Activated B cell treated with CpG ODN at 0.5 μM for 24 hours (primary cell): Measurements from ENCODE around the gene UPK3BL2. TPM values are rescaled to one million over a fixed set of nuclear protein-coding genes. Genes with fewer than 3 reads are reported as not detected.
"Not testable (repeated sequence)": the region's sequence is repeated elsewhere in the genome, so short reads cannot be mapped to it uniquely, and the experiment has no call there.

Experiments used
- ATAC-seq: fragments of 200-7000 bp; cut with Tn5 transposase; one replicate; pipeline ENCODE4 v1.10.0; 2021; ENCODE audit warnings: low read depth, mild to moderate bottlenecking, moderate library complexity
- CTCF ChIA-PET: fragments of 350-600 bp; sonication (Branson Sonifier 250); formaldehyde crosslinking; loops from one replicate; lab custom pipeline; 2021; ENCODE audit warnings: antibody characterized with exemption; lab: Charles Lee
- POLR2A ChIA-PET: fragments of 350-600 bp; sonication (Branson Sonifier 250); formaldehyde crosslinking; loops from one replicate; lab custom pipeline; 2021; ENCODE audit warnings: antibody characterized with exemption; lab: Charles Lee
- DNase-seq: peaks from one replicate; pipeline ENCODE4 v3.0.0; 2022
- H3K27ac Mint-ChIP-seq: one replicate; pipeline ENCODE4 v1.8.0; 2020; ENCODE audit warnings: mixed read lengths
- H3K27me3 Mint-ChIP-seq: one replicate; pipeline ENCODE4 v1.8.0; 2021; ENCODE audit warnings: mixed read lengths
- H3K36me3 Mint-ChIP-seq: one replicate; pipeline ENCODE4 v1.8.0; 2021; ENCODE audit warnings: low read depth, mixed read lengths
- H3K4me1 Mint-ChIP-seq: one replicate; pipeline ENCODE4 v1.8.0; 2021; ENCODE audit warnings: mixed read lengths
- H3K4me3 Mint-ChIP-seq: one replicate; pipeline ENCODE4 v1.8.0; 2020; ENCODE audit warnings: mild to moderate bottlenecking, mixed read lengths
- H3K9me3 Mint-ChIP-seq: one replicate; pipeline ENCODE4 v1.8.0; 2020; ENCODE audit warnings: mixed read lengths
- intact Hi-C: fragments of 100-400 bp; cut with micrococcal nuclease; formaldehyde crosslinking; loops from one replicate; pipeline ENCODE4 v1.15.1; 2024
- total RNA-seq: library from RNA; stranded (reverse); gene quantifications from 2 replicates; pipeline ENCODE4 v1.2.3, GENCODE V29; 2022

The UPK3BL2 gene
- total RNA-seq, 1 donor from 2014 or later: 45.3 TPM

DNA sequence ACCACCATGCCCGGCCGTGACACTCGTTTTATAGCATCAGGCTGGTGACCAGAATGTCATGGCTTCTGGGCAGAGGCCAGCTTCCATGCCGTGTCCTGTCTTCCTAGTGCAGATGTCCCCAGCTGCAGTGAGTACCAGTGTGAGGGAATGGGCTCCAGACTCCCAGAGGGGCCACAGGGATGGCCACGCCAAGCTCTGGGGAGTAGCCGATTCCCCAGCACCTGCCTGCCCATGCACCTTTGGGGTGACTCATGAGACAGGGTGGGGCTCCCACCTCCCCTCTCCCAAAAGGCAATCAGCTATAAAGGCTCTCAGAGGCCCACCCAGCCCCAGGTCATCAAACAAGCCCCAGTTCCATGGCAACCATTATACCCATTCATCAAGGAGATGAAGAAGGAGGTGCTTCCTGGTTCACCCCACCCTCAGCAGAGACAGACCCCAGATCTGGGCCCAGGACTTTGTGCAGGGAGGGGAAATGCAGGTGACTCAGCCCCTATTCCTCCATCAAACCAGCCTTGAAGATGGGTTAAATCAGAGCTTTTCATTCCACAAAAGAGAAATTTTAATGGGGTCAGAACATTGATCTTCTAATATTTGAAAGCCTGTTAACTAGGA lies 7.4 kb upstream of the UPK3BL2 start, which contains the start of gene SPDYE2:
SPDYE2 (plus strand) TSS at position 419 of the 615 bp plus-strand sequence. CDS start 2,030 bp downstream, outside the sequence.
- ATAC-seq, H3K9me3 Mint-ChIP-seq, POLR2A ChIA-PET, intact Hi-C loops, H3K4me3 Mint-ChIP-seq, H3K4me1 Mint-ChIP-seq, H3K27ac Mint-ChIP-seq, CTCF ChIA-PET, H3K27me3 Mint-ChIP-seq, DNase-seq, H3K36me3 Mint-ChIP-seq: not testable (repeated sequence)

DNA sequence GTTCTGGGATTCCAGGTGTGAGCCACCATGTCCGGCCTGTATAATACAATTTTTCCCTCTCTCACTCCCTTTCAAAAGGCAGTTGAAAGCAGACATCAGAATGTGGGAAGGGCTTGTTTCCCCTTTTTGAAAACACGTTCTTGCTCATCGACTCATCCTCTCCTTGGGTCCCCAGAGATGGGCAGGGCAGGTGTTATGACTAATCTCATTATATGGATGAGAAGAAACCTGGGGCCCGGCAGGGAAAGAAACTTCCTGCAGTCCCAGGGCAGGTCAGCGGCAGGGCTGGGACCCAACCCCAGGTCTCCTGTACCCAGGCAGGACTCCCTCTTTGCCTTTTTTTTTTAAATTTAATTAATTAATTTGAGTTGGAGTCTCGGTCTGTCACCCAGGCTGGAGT lies 2.9 kb upstream of the UPK3BL2 start:
- POLR2A ChIA-PET, H3K27ac Mint-ChIP-seq, H3K27me3 Mint-ChIP-seq, DNase-seq, H3K9me3 Mint-ChIP-seq, H3K4me1 Mint-ChIP-seq, H3K36me3 Mint-ChIP-seq, CTCF ChIA-PET, intact Hi-C loops, H3K4me3 Mint-ChIP-seq: not testable (repeated sequence)
- peak; percentile 96 for ATAC-seq

DNA sequence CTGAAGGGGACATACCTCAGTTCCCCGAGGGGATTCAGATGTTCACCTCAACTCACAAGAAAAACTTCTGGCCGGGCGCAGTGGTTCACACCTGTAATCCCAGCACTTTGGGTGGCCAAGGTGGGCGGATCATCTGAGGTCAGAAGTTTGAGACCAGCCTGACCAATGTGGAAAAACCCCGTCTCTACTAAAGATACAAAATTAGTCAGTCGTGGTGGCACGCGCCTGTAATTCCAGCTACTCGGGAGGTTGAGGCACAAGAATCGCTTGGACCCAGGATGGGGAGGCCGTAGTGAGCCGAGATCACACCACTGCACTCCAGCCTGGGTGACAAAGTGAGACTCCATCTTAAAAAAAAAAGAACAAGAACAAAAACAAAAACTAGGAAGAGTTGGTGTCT lies 1.8 kb upstream of the UPK3BL2 start:
- CTCF ChIA-PET, H3K4me3 Mint-ChIP-seq, ATAC-seq, H3K4me1 Mint-ChIP-seq, H3K27ac Mint-ChIP-seq, intact Hi-C loops, DNase-seq, H3K36me3 Mint-ChIP-seq, H3K9me3 Mint-ChIP-seq, H3K27me3 Mint-ChIP-seq, POLR2A ChIA-PET: not testable (repeated sequence)

DNA sequence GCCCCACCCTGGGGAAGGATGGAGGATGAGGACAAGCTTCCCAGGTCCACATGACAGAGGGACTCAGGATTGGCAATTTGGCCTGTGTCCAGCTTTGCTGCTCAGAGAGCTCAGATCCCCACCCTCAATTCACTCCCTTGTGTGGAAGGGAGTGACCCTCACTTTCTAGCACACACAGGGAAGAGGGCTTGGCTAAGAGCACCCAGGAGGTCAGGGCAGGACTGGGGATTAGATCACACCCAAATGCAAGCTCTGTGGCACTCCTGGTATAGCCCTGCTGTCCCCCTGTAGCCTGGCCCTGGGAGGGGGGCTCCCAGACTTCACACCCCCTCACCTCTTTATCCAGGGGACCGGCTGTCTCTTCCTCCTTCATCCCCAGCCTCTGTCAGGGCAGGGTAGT lies 876 bp upstream of the UPK3BL2 start:
- H3K9me3 Mint-ChIP-seq, H3K36me3 Mint-ChIP-seq, CTCF ChIA-PET, H3K27ac Mint-ChIP-seq, intact Hi-C loops, POLR2A ChIA-PET, H3K4me1 Mint-ChIP-seq, H3K4me3 Mint-ChIP-seq, H3K27me3 Mint-ChIP-seq, DNase-seq, ATAC-seq: not testable (repeated sequence)

DNA sequence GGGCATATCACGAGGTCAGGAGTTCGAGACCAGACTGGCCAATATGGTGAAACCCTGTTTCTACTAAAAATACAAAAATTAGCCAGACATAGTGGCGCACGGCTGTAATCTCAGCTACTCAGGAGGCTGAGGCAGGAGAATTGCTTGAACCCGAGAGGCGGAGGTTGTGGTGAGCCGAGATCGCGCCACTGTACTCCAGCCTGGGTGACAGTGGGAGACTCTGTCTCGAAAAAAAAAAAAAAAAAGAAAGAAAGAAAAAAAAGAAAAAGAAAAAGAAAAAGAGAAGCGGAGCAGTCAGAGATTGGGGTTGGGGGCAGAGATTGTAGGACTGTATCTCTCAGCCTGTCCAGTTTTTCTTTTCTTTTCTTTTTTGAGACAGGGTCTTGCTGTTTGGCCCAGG lies 725 bp downstream of the UPK3BL2 start:
- POLR2A ChIA-PET, intact Hi-C loops, H3K4me1 Mint-ChIP-seq, ATAC-seq, H3K4me3 Mint-ChIP-seq, H3K36me3 Mint-ChIP-seq, DNase-seq, CTCF ChIA-PET, H3K27ac Mint-ChIP-seq, H3K9me3 Mint-ChIP-seq, H3K27me3 Mint-ChIP-seq: not testable (repeated sequence)

DNA sequence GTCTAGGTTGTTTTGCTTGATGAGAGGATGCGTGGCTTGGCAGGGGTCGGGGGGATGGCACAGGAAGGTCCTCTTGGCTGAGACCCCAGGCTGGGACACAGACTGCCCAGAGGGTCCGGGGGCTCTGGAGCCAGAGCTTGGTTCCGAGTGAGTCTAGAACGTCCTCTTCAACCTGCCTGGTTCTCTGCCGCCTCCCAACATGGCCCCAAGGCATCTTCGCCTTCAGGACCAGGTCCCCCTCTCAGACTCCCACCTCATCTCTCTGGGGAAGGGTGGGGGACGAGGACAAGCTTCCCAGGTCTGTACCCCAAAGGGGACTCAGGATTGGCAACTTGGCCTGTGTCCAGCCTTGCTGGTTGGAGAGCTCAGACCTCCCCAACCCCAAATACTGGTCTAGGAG lies 1.4 kb downstream of the UPK3BL2 start:
- H3K27ac Mint-ChIP-seq, H3K9me3 Mint-ChIP-seq, CTCF ChIA-PET, intact Hi-C loops, H3K4me1 Mint-ChIP-seq, ATAC-seq, H3K27me3 Mint-ChIP-seq, DNase-seq, H3K36me3 Mint-ChIP-seq, POLR2A ChIA-PET, H3K4me3 Mint-ChIP-seq: not testable (repeated sequence)

DNA sequence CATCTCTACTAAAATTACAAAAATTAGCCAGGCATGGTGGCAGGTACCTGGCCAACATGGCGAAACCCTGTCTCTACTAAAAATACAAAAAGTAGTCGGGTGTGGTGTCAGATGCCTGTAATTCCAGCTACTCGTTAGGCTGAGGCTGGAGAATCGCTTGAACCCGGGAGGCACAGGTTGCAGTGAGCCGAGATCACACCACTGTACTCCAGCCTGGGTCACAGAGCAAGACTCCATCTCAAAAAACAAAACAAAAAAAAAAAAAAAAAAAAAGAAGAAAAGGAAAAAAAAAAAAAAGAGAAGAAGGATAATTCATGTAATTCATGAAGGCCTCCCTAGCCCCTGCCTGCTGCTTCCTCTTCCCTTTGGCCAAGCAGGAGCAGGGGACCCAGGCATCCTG lies 2.9 kb downstream of the UPK3BL2 start:
- CTCF ChIA-PET, H3K4me1 Mint-ChIP-seq, H3K27me3 Mint-ChIP-seq, intact Hi-C loops, H3K36me3 Mint-ChIP-seq, H3K9me3 Mint-ChIP-seq, DNase-seq, ATAC-seq, H3K4me3 Mint-ChIP-seq, H3K27ac Mint-ChIP-seq, POLR2A ChIA-PET: not testable (repeated sequence)

DNA sequence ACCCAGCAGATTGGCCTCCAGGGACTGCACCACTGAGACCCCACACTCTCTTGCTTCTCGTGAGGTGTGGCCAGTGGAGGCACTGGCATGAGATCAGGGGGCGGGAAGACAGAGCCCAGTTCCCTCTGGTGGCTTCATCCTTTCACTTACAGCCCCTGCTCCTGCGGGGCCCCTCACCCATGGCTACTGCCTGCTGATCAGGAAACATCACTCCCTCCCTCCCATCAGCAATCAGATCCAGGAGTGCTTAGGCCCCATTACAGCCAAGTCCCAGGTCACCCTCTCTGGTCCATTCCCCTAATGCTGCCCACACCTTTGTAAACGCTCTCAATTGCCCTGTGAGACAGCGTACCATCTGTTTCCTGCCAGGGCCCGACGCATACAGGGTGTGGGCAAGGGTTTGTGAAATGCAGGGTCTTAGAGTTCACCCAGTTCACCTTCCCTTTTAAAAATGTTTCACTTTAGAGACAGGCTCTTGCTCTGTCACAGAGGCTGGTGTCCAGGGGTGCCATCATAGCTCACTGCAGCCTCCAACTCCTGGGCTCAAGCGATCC lies 8.4 kb downstream of the UPK3BL2 start:
- ATAC-seq, H3K36me3 Mint-ChIP-seq, H3K9me3 Mint-ChIP-seq, CTCF ChIA-PET, intact Hi-C loops, H3K27ac Mint-ChIP-seq, DNase-seq, H3K27me3 Mint-ChIP-seq, POLR2A ChIA-PET, H3K4me1 Mint-ChIP-seq, H3K4me3 Mint-ChIP-seq: not testable (repeated sequence)

DNA sequence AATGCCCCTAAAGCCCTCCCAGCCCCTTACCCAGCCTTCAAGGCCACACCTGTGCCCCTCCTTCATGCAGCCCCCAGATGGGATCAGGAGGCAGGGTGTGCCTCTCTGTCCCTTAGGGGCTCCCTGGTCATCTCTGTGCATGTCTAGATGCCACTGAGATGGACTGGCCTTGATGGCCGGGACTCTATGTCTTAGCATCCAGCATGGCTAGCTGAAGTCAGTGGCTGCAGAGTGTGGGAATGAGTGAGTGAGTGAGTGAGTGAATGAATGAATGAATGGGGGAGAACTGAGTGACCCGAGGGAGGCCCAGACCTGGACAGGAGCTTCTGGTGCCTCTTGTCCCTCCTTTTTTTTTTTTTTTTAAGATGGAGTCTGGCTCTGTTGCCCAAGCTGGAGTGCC lies 11.4 kb downstream of the UPK3BL2 start:
- H3K27ac Mint-ChIP-seq, intact Hi-C loops, H3K4me1 Mint-ChIP-seq, H3K27me3 Mint-ChIP-seq, H3K36me3 Mint-ChIP-seq, CTCF ChIA-PET, DNase-seq, H3K4me3 Mint-ChIP-seq, H3K9me3 Mint-ChIP-seq, ATAC-seq, POLR2A ChIA-PET: not testable (repeated sequence)

DNA sequence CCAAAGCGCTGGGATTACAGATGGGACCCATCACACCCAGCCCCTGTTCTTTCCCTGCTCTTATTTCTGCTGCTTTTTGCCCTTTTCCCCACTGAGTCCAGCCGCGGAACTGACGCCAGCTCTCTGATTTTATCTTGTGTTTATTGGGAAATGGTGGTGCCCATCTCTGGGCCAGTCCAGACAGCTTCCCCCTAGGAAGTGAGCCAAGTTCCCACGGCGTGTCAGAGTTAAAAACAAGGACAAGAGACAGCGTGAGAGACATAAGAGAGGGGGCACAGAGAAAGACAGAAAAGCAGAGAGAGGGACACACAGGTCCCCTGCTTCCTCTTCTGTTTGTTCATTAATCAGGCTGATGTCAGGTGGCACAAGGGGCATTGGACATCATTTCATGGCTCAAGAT lies 11.9 kb downstream of the UPK3BL2 start:
- H3K4me3 Mint-ChIP-seq, H3K9me3 Mint-ChIP-seq, H3K36me3 Mint-ChIP-seq, H3K27me3 Mint-ChIP-seq, DNase-seq, ATAC-seq, H3K27ac Mint-ChIP-seq, intact Hi-C loops, POLR2A ChIA-PET, H3K4me1 Mint-ChIP-seq, CTCF ChIA-PET: not testable (repeated sequence)

DNA sequence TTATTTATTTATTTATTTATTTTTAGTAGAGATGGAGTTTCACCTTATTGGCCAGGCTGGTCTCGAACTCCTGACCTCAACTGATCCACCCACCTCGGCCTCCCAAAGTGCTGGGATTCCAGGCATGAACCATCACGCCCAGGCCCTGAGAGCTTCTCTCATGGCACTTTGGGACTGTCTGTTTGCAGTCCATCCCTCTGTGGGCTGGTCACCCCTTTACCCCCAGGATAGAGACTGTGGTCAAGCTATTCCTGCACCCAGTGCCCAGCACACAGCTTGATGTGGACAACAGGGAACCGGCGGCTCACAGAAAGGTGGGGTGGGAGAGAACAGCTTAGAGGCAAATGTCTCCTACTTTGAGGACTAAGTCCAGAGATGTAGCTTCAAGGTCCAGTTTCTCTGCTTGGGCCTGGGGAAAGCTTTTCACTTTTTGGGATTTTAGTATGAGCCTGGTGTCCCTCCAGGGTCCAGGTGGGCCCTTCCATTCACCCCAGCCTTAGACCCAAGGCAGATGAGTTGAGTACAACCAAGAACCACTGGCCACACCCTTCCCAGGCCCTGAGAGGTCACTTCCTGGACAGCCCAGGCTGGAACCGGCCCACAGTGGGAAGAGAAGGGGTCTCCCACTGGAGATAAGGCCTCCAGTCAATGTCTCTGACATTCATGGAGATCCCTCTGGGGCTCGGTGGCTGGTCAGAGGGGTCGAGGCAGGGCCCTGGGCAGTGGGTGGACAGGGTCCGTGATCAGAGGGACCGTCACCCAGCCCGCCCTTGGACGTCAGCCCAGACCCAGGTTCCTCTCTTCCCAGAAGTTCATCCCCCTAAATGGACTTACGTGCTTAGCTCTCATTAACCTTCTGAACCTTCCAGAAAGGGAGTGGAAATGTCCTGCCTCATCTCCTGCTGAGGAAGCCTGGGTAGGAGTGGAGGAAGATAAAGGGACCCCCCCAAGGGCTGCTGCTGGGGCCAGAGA lies 15.4 kb downstream of the UPK3BL2 start:
- DNase-seq, ATAC-seq, H3K4me3 Mint-ChIP-seq, H3K27ac Mint-ChIP-seq, H3K9me3 Mint-ChIP-seq, intact Hi-C loops, H3K27me3 Mint-ChIP-seq, H3K36me3 Mint-ChIP-seq, H3K4me1 Mint-ChIP-seq, CTCF ChIA-PET, POLR2A ChIA-PET: not testable (repeated sequence)

DNA sequence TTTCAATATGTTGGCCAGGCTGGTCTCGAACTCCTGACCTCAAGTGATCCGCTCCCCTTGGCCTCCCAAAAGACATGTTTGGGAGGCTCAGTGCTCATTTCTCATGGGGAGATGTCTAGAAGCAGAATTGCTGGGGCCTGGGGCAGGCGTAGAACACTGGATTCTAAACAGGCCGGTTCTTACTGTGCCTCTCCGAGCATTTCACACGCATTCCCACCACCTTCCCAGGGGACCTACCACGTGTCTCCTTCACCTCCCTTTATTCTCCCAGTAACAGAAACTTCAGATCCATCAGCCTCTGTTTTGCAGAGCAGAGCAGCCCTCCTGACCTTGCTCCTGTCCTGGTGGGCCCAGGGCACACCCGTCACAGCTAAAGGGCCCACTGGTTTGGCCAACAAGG lies 16.3 kb downstream of the UPK3BL2 start:
- H3K27me3 Mint-ChIP-seq, POLR2A ChIA-PET, H3K4me1 Mint-ChIP-seq, CTCF ChIA-PET, H3K9me3 Mint-ChIP-seq, H3K36me3 Mint-ChIP-seq, H3K4me3 Mint-ChIP-seq, H3K27ac Mint-ChIP-seq, DNase-seq, ATAC-seq, intact Hi-C loops: not testable (repeated sequence)
